K562 (cell line): ENCODE measurements around the gene HEXD. TPM values are rescaled to one million over a fixed set of nuclear protein-coding genes. Genes with fewer than 3 reads are reported as not detected.

ENCODE experiments used
- ATAC-seq: fragments of 200-7000 bp; cut with Tn5 transposase; 3 replicates; pipeline ENCODE4 v1.9.1; 2020; ENCODE audit warnings: moderate library complexity
- BruUV-seq: library from RNA; stranded (reverse); fragments of 400-500 nt; replicated peaks from 2 replicates; lab custom pipeline; 2021; lab: Mats Ljungman, UMichigan
- CTCF ChIA-PET: fragments of 300-600 bp; formaldehyde crosslinking; extraction: SDS; loops from one replicate; lab custom pipeline; 2021; ENCODE audit warnings: low intra/inter-chr PET ratio; lab: Yijun Ruan, JAX
- POLR2A ChIA-PET: fragments of 300-600, 350-650 bp; sonication (Branson Sonifier 250); formaldehyde crosslinking; extraction: SDS; loops from one replicate; lab custom pipeline; 2021; ENCODE audit warnings: antibody characterized with exemption, inconsistent platforms; lab: Yijun Ruan, JAX
- DNase-seq, 4 experiments: peaks; one replicate each; pipeline versions ENCODE4 v3.0.0 to v3.0.0-alpha.2; 2011 to 2018; ENCODE audit warnings: low spot score in 3 of 4, mixed read lengths in 3 of 4; ENCODE audit errors: extremely low read depth in 1 of 4
- FAIRE-seq: peaks from 2 replicates; lab custom pipeline; 2011; peaks lifted over from hg19 to GRCh38; lab: Jason Lieb, UNC
- H2AFZ ChIP-seq: 2 replicates; pipeline ENCODE4 v1.6.0; 2011; ENCODE audit warnings: low read depth, low read length, control low read depth, inconsistent platforms
- H3K27ac ChIP-seq: fragments of 200-600 bp; 3 replicates; pipeline ENCODE4 v1.8.0; 2011; ENCODE audit warnings: low read depth, mild to moderate bottlenecking, control low read depth, inconsistent platforms, low read length, moderate library complexity, mixed read lengths; ENCODE audit errors: extremely low read depth
- H3K27me3 ChIP-seq, 2 experiments: fragments of 300-600 bp in 1 of 2; 2 replicates in 1 of 2; 3 replicates in 1 of 2; pipeline versions ENCODE4 v1.6.0 to v1.8.0; 2011; ENCODE audit warnings: inconsistent platforms in 2 of 2, low read length in 2 of 2, mild to moderate bottlenecking in 1 of 2, mixed read lengths in 1 of 2, moderate library complexity in 1 of 2; ENCODE audit not compliant: control insufficient read depth in 2 of 2, insufficient read depth in 2 of 2
- H3K36me3 ChIP-seq: fragments of 300-600 bp; 3 replicates; pipeline ENCODE4 v1.8.0; 2011; ENCODE audit warnings: mild to moderate bottlenecking, low read length, inconsistent platforms; ENCODE audit not compliant: control insufficient read depth, insufficient read depth
- H3K4me1 ChIP-seq, 2 experiments: fragments of 200-600 bp in 1 of 2; replicated peaks in 1 of 2; 2 replicates in 1 of 2; 3 replicates in 1 of 2; pipeline versions ENCODE4 v1.5.1 to v1.8.0; 2011; ENCODE audit warnings: inconsistent platforms in 2 of 2, low read length in 2 of 2, mild to moderate bottlenecking in 1 of 2, mixed read lengths in 1 of 2, moderate library complexity in 1 of 2; ENCODE audit not compliant: control insufficient read depth in 2 of 2, insufficient read depth in 2 of 2
- H3K4me2 ChIP-seq: 2 replicates; pipeline ENCODE4 v1.6.1; 2011; ENCODE audit warnings: low read length, control low read depth, inconsistent platforms, mixed read lengths; ENCODE audit not compliant: insufficient read depth
- H3K4me3 ChIP-seq: fragments of 200-600 bp; sonication (generic), shearing (Covaris generic); 2 replicates; pipeline ENCODE4 v1.5.1; 2016; ENCODE audit warnings: control low read depth, inconsistent platforms
- H3K79me2 ChIP-seq: fragments of 200-600 bp; 3 replicates; pipeline ENCODE4 v1.8.0; 2011; ENCODE audit warnings: low read length, inconsistent platforms; ENCODE audit not compliant: control insufficient read depth, insufficient read depth
- H3K9ac ChIP-seq, 2 experiments: 2 replicates each; pipeline versions ENCODE4 v1.6.0 to v1.6.1; 2011; ENCODE audit warnings: low read depth in 2 of 2, low read length in 2 of 2, control low read depth in 1 of 2, inconsistent platforms in 1 of 2, mild to moderate bottlenecking in 1 of 2, mixed read lengths in 1 of 2; ENCODE audit not compliant: insufficient read depth in 1 of 2
- H3K9me1 ChIP-seq: one replicate; pipeline ENCODE4 v1.6.0; 2011; ENCODE audit warnings: inconsistent platforms, mild to moderate bottlenecking, low read length, moderate library complexity; ENCODE audit not compliant: control insufficient read depth, insufficient read depth
- H3K9me3 ChIP-seq: replicated peaks from 2 replicates; pipeline ENCODE4 v1.5.1; 2011; ENCODE audit warnings: low read depth, low read length, inconsistent platforms; ENCODE audit not compliant: control insufficient read depth, insufficient read depth
- H4K20me1 ChIP-seq: replicated peaks from 2 replicates; pipeline ENCODE4 v1.6.1; 2011; ENCODE audit warnings: low read length, inconsistent platforms, mixed read lengths; ENCODE audit not compliant: control insufficient read depth, insufficient read depth
- CCAR2 ChIP-seq: fragments of 200-400 bp; formaldehyde crosslinking; IDR thresholded peaks from 2 replicates; pipeline ENCODE4 v1.6.1; 2017; ENCODE audit warnings: mild to moderate bottlenecking, low read depth, low read length
- HES1 ChIP-seq: fragments of 450-650 bp; IDR thresholded peaks from 2 replicates; pipeline ENCODE4 v1.6.1; 2016; ENCODE audit warnings: low read depth, mild to moderate bottlenecking, moderate library complexity
- HINFP ChIP-seq: fragments of 450-650 bp; conservative IDR thresholded peaks from 2 replicates; pipeline ENCODE4 v1.6.1; 2016; ENCODE audit warnings: missing genetic modification characterization, low read depth, mild to moderate bottlenecking, control low read depth, missing compliant biosample characterization
- IFI16 ChIP-seq: fragments of 250-450 bp; sonication (Bioruptor Pico); IDR thresholded peaks from 2 replicates; pipeline ENCODE4 v2.1.2; 2022; ENCODE audit warnings: mild to moderate bottlenecking, inconsistent platforms
- NCOA4 ChIP-seq: fragments of 450-650 bp; IDR thresholded peaks from 2 replicates; pipeline ENCODE4 v1.6.1; 2018; ENCODE audit warnings: mild to moderate bottlenecking; ENCODE audit not compliant: partially characterized antibody
- PCBP1 ChIP-seq: fragments of 200-400 bp; formaldehyde crosslinking; IDR thresholded peaks from 2 replicates; pipeline ENCODE4 v1.6.1; 2018; ENCODE audit warnings: mild to moderate bottlenecking, low read depth, low read length; ENCODE audit not compliant: poor library complexity, severe bottlenecking
- SMAD1 ChIP-seq: fragments of 150-350 bp; IDR thresholded peaks from 2 replicates; pipeline ENCODE4 v1.6.1; 2014; ENCODE audit warnings: low read length, low read depth; ENCODE audit not compliant: partially characterized antibody
- SRSF9 ChIP-seq: fragments of 200-400 bp; formaldehyde crosslinking; IDR thresholded peaks from 2 replicates; pipeline ENCODE4 v1.6.1; 2017; ENCODE audit warnings: low read depth, low read length, borderline replicate concordance
- ZNF224 ChIP-seq: sonication (generic); formaldehyde crosslinking; IDR thresholded peaks from 2 replicates; pipeline ENCODE4 v1.8.0; 2022; ENCODE audit warnings: mild to moderate bottlenecking, missing genetic modification reagents
- ZNF316 ChIP-seq: fragments of 450-650 bp; IDR thresholded peaks from 2 replicates; pipeline ENCODE4 v1.6.1; 2016
- ZNF512 ChIP-seq: IDR thresholded peaks from 2 replicates; pipeline ENCODE4 v1.6.1; 2016; ENCODE audit warnings: missing genetic modification characterization, missing compliant biosample characterization
- WGBS: fragments of 100-300 bp; shearing (Covaris generic); methylation state at CpG from one replicate; pipeline ENCODE4 v1.1.6; 2016; ENCODE audit warnings: low coverage, mixed read lengths; ENCODE audit not compliant: insufficient coverage; ENCODE audit errors: missing lambda C conversion rate; 5-methylcytosine and 5-hydroxymethylcytosine counted together
- in situ Hi-C: fragments of 300-500 bp; cut with MboI; formaldehyde crosslinking; loops from 4 replicates; pipeline ENCODE4 v1.15.0; 2018; ENCODE audit warnings: inconsistent platforms, mixed read lengths
- intact Hi-C: fragments of 100-400 bp; cut with micrococcal nuclease; formaldehyde crosslinking; loops from 2 replicates; pipeline ENCODE4 v1.14.2; 2022
- polyA plus RNA-seq, 8 experiments: library from polyadenylated mRNA; depleted of rRNA in 4 of 8; stranded (reverse) in 5 of 8; unstranded in 3 of 8; fragments of >200 nt; fragmentation: Nextera tagmentation in 2 of 8; fragmentation: Illumina TruSeq in 1 of 8; extraction: Ambion mirVana in 2 of 8; extraction: Trizol in 1 of 8; gene quantifications; 2 replicates each; pipeline versions ENCODE4 v1.2.1 to v1.2.3, GENCODE V29; 2011 to 2014; ENCODE audit warnings: inconsistent platforms in 1 of 8, missing spikeins in 1 of 8
- total RNA-seq, 7 experiments: library from RNA; depleted of rRNA in 6 of 7; stranded (reverse); fragments of >200 nt in 6 of 7; fragmentation: Illumina TruSeq in 2 of 7; extraction: Trizol in 2 of 7; gene quantifications; 2 replicates each; pipeline versions ENCODE4 v1.2.1 to v1.2.3, GENCODE V29; 2011 to 2021; ENCODE audit warnings: low replicate concordance in 1 of 7
- TF ChIP-seq, protein P1 (sequence below): fragments of 250-450 bp; sonication (Bioruptor Pico); IDR thresholded peaks from 2 replicates; pipeline ENCODE4 v1.8.0; 2022; ENCODE audit warnings: inconsistent platforms
- TF ChIP-seq, protein P2 (sequence below): sonication (generic); formaldehyde crosslinking; IDR thresholded peaks from 2 replicates; pipeline ENCODE4 v1.5.0; 2020; ENCODE audit warnings: missing genetic modification reagents

HEXD gene
- total and polyA plus RNA-seq, 9 of the 15 experiments (the other 6 are each of a cell fraction or from before 2014, with no cell fraction given): 1.0 to 25.3 (median 10.0) TPM

DNA sequence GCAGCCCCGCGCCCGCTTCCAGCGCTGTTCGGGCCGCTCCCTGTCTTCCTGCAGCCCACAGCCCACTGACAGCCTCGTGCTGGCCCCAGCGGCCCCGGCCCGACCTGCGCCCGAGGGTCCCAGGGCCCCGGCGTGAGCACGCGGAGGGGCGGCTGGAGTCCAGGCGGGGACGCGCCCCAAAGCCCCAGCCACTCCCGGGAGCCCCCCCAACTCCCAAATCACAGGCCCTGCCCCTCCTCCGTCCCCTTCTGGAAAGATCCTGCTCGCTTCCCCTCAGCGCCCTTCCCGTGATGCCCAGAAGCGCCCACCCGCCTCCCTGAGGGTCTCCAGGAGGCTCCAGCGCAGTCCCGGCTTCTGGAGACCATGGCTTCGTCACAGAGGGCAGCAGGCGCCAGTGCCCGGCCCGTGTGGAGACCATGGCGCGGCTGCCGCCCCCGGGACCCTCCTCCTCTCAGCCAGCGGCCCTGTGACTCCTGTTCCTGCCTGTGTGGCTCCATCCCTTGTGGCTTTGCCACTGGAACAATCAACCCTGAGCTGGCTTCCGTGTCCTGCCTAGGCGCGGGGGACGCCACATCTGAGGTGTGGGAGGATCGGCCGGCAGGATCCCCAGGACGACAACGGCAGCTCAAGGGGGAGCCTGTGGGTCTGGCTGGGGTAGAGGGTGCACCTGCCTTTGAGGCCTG, 42.6 kb upstream of the HEXD start:
- FAIRE-seq: no peak
- H3K27ac ChIP-seq: no peak overlapping the region
- H4K20me1 ChIP-seq: no peaks in the 10 kb centered on the region
- no peak for DNase-seq
- H3K4me2 ChIP-seq: no peak overlapping the region
- no TSS peak for BruUV-seq
- H3K9ac ChIP-seq: peak overlapping the region in 1 of 2 experiments; percentile 28; a peak in 1 of 4 replicates
- H2AFZ ChIP-seq: no peak overlapping the region
- intact Hi-C loops (no loop called here), in situ Hi-C loops (no loop called here)
- ChIA-PET POLR2A (interaction anchor here (1.6 kb wide), 1 partner anchor 9 kb away, joined by 3 read pairs; no protein-coding TSS in a partner anchor), CTCF (no interaction called here)
- no peaks in the 10 kb centered on the region for H3K36me3 ChIP-seq
- WGBS: 71% methylated on average over 23 of the region's 46 CpGs
- no peak for ATAC-seq
- TF ChIP-seq ZNF316 (no peak), SRSF9 (no peak), CCAR2 (no peak), HES1 (no peak), NCOA4 (no peak), IFI16 (CRISPR knock-in tag) (no peak), PCBP1 (no peak), ZNF224 (CRISPR knock-in tag) (no peak), ZNF512 (tag) (no peak), SMAD1 (no peak), HINFP (no peak)
- TF ChIP-seq, protein P1, sequence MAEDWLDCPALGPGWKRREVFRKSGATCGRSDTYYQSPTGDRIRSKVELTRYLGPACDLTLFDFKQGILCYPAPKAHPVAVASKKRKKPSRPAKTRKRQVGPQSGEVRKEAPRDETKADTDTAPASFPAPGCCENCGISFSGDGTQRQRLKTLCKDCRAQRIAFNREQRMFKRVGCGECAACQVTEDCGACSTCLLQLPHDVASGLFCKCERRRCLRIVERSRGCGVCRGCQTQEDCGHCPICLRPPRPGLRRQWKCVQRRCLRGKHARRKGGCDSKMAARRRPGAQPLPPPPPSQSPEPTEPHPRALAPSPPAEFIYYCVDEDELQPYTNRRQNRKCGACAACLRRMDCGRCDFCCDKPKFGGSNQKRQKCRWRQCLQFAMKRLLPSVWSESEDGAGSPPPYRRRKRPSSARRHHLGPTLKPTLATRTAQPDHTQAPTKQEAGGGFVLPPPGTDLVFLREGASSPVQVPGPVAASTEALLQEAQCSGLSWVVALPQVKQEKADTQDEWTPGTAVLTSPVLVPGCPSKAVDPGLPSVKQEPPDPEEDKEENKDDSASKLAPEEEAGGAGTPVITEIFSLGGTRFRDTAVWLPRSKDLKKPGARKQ (CRISPR knock-in tag): no peak
- TF ChIP-seq, protein P2, sequence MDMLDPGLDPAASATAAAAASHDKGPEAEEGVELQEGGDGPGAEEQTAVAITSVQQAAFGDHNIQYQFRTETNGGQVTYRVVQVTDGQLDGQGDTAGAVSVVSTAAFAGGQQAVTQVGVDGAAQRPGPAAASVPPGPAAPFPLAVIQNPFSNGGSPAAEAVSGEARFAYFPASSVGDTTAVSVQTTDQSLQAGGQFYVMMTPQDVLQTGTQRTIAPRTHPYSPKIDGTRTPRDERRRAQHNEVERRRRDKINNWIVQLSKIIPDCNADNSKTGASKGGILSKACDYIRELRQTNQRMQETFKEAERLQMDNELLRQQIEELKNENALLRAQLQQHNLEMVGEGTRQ: no peak
- no peaks in the 10 kb centered on the region for H3K9me1 ChIP-seq
- no peaks in the 10 kb centered on the region for H3K9me3 ChIP-seq
- H3K4me1 ChIP-seq: peaks cover 0 to 63% of the 10 kb centered on the region in 2 experiments; a peak in 3 of 5 replicates
- H3K27me3 ChIP-seq: no peaks in the 10 kb centered on the region
- no peak overlapping the region for H3K4me3 ChIP-seq
- no peaks in the 10 kb centered on the region for H3K79me2 ChIP-seq
